Ovary (tissue), 9 donors: Measurements from ENCODE around the gene GPR61. TPM values are rescaled to one million over a fixed set of nuclear protein-coding genes. Genes with fewer than 3 reads are reported as not detected.

ENCODE experiments used
- DNase-seq, 5 donors: peaks; one replicate each; pipeline ENCODE4 v3.0.0-alpha.2; 2019 to 2020
- H3K27ac ChIP-seq, 2 donors: fragments of 200-600 bp; one replicate each; pipeline versions ENCODE4 v1.5.1 to v1.8.0; 2019 to 2022
- H3K27me3 ChIP-seq: fragments of 200-600 bp; one replicate; pipeline ENCODE4 v1.8.0; 2022
- H3K36me3 ChIP-seq: fragments of 200-600 bp; sonication (generic); one replicate; pipeline ENCODE4 v1.5.1; 2019
- H3K4me1 ChIP-seq: one replicate; pipeline ENCODE4 v1.8.1; 2013; ENCODE audit warnings: mild to moderate bottlenecking, moderate library complexity; ENCODE audit not compliant: insufficient read depth
- H3K4me3 ChIP-seq: fragments of 200-600 bp; sonication (generic); one replicate; pipeline ENCODE4 v1.5.1; 2017
- H3K9me3 ChIP-seq, 2 donors: fragments of 200-600 bp in 1 of 2; sonication (generic) in 1 of 2; one replicate each; pipeline versions ENCODE4 v1.5.1 to v1.8.1; 2013 to 2019; ENCODE audit warnings: mild to moderate bottlenecking in 1 of 2, moderate library complexity in 1 of 2
- EP300 ChIP-seq: sonication (generic); formaldehyde crosslinking; IDR thresholded peaks from one replicate; pipeline ENCODE4 v1.6.1; 2017; ENCODE audit warnings: antibody characterized with exemption
- POLR2A ChIP-seq: fragments of 450-650 bp; IDR thresholded peaks from one replicate; pipeline ENCODE4 v1.6.1; 2017; ENCODE audit warnings: antibody characterized with exemption, mild to moderate bottlenecking, moderate library complexity
- WGBS, 3 donors: extraction: QIAGEN DNeasy Blood & Tissue Kit in 1 of 3; methylation state at CpG; one replicate each; pipeline versions ENCODE4 v1.1.5 to v1.1.7; 2013 to 2017; 5-methylcytosine and 5-hydroxymethylcytosine counted together
- intact Hi-C, 4 donors: fragments of 100-400 bp; cut with DNase I; formaldehyde crosslinking; loops; one replicate each; pipeline versions ENCODE4 v1.11.0 to v1.15.1; 2022 to 2023
- polyA plus RNA-seq, 2 donors: library from polyadenylated mRNA; stranded (reverse); fragments of 200-250 nt in 1 of 2; fragments of 350-450 nt in 1 of 2; fragmentation: Illumina TruSeq in 1 of 2; extraction: RNeasy Lipid Tissue Mini Kit (QIAGEN cat#74804) in 1 of 2; gene quantifications; one replicate each; pipeline ENCODE4 v1.2.3, GENCODE V29; 2013 to 2014
- total RNA-seq, 7 donors: library from RNA; depleted of rRNA in 2 of 7; stranded (reverse); fragments of >200 nt in 2 of 7; fragmentation: NEBNext Ultra II Directional in 3 of 7; extraction: Animal tissue kit (Norgen Biotek cat#: 25700) in 3 of 7; gene quantifications; one replicate each; pipeline versions ENCODE4 v1.1.0 to v1.2.4, GENCODE V29; 2016 to 2023
- TF ChIP-seq, protein P1 (sequence below), 3 donors: fragments of 450-650 bp in 2 of 3; fragments of 200-600 bp in 1 of 3; IDR thresholded peaks; one replicate each; pipeline versions ENCODE4 v1.5.1 to v1.8.0; 2016 to 2022; ENCODE audit warnings: antibody characterized with exemption in 3 of 3, mild to moderate bottlenecking in 1 of 3
- donor health status: DM: no; HTN: no; CAD: no; lungs with moderate emphysema.
- donor health status: DM: no; HTN: no; CAD: no.
- donor health status: Bipolar disorder and iron deficiency.
- donor health status: DM: yes; HTN: yes; CAD: no.
- donor health status: DM: no; HTN: no; CAD: no.
- donor health status: DM: yes; HTN: yes; CAD: no.

The GPR61 gene
- total and polyA plus RNA-seq, 9 donors: 0.25 TPM; not detected in 8

DNA sequence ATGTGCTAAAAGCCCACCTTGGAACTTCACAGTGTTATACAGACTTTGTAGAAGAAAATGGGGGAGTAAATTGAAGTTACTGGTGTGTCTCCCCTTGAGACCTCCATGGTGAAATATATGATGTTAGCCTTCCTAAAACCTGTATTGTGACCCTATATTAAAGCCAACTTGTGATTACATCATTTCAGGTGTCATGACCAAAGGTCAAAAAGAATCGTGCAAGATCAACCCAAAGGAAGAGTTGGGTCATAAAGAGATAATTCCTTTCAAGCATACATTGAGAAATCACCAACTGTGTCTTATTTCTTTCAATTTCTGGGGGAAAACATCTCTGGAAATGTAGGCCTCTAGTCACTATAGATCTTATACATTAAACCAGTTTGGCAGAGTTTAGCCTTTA lies 45.1 kb downstream of the GPR61 start:
- H3K36me3 ChIP-seq: no peaks in the 10 kb centered on the region

DNA sequence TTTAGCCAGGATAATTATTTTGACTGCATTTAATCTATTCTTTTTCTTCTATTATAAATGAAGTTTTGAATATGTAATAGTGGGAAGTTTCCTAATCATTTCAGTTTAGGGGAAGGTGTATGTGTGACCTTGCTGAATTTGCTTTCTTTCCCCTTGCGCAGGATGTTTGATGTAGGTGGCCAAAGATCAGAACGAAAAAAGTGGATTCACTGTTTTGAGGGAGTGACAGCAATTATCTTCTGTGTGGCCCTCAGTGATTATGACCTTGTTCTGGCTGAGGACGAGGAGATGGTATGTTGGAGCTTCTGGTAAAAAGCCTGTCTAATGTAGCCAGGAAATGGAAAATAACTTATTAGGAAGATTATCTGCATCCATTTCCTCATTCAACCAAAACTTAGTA lies 46.4 kb downstream of the GPR61 start:
- H3K36me3 ChIP-seq: no peaks in the 10 kb centered on the region
- TF ChIP-seq EP300: no peak
- no peaks in the 10 kb centered on the region for H3K27me3 ChIP-seq
- intact Hi-C loops: no loop called here
- no peaks in the 10 kb centered on the region for H3K9me3 ChIP-seq
- DNase-seq: no peak
- H3K4me3 ChIP-seq: no peak overlapping the region
- no peaks in the 10 kb centered on the region for H3K4me1 ChIP-seq
- H3K27ac ChIP-seq: no peak overlapping the region
- WGBS, 3 donors: 89 to 93% (median 90%) methylated on average over 3 of the region's 3 CpGs

More for the DNA sequence above, 45.1 kb downstream of the GPR61 start:
- Histone ChIP-seq H3K9me3 (no peaks in the 10 kb centered on the region), H3K4me1 (no peaks in the 10 kb centered on the region), H3K4me3 (no peak overlapping the region), H3K27ac (no peak overlapping the region), H3K27me3 (no peaks in the 10 kb centered on the region)
- intact Hi-C loops: no loop called here
- DNase-seq: no peak
- TF ChIP-seq EP300 (no peak), POLR2A (no peak)
- TF ChIP-seq, protein P1, sequence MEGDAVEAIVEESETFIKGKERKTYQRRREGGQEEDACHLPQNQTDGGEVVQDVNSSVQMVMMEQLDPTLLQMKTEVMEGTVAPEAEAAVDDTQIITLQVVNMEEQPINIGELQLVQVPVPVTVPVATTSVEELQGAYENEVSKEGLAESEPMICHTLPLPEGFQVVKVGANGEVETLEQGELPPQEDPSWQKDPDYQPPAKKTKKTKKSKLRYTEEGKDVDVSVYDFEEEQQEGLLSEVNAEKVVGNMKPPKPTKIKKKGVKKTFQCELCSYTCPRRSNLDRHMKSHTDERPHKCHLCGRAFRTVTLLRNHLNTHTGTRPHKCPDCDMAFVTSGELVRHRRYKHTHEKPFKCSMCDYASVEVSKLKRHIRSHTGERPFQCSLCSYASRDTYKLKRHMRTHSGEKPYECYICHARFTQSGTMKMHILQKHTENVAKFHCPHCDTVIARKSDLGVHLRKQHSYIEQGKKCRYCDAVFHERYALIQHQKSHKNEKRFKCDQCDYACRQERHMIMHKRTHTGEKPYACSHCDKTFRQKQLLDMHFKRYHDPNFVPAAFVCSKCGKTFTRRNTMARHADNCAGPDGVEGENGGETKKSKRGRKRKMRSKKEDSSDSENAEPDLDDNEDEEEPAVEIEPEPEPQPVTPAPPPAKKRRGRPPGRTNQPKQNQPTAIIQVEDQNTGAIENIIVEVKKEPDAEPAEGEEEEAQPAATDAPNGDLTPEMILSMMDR (IDR thresholded peaks at IDR 0.05): no peak
- 84 to 96% (median 92%) methylated on average over 1 of the region's 1 CpG for WGBS, 3 donors

DNA sequence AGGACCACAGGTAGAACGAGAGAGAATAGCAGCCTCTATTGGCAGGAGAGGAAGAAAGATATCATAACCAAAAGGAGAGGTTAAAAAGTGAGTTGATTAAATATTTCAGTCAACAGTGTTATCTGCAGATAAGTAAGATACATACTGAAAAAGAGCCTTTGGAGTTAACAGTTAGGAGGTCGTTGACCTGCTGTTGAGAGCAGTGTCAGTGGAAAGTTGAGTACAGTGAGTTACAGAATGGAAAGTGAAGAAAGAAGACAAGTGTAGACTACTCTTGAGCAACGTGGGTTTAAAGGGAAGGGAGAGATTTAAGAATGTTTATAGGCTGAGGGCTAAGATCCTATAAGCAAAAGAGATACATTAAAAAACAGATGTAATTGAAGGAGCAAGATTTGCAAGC lies 49.5 kb downstream of the GPR61 start:
- intact Hi-C loops: no loop called here
- no peaks in the 10 kb centered on the region for H3K36me3 ChIP-seq
- no peaks in the 10 kb centered on the region for H3K9me3 ChIP-seq
- H3K27ac ChIP-seq: no peak overlapping the region
- no peak for DNase-seq
- WGBS, 3 donors: 89 to 91% (median 89%) methylated on average over 3 of the region's 3 CpGs
- H3K4me1 ChIP-seq: no peaks in the 10 kb centered on the region
- no peaks in the 10 kb centered on the region for H3K27me3 ChIP-seq
- TF ChIP-seq EP300 (no peak), POLR2A (no peak)
- TF ChIP-seq, protein P1 (IDR thresholded peaks at IDR 0.05): no peak
- no peak overlapping the region for H3K4me3 ChIP-seq

DNA sequence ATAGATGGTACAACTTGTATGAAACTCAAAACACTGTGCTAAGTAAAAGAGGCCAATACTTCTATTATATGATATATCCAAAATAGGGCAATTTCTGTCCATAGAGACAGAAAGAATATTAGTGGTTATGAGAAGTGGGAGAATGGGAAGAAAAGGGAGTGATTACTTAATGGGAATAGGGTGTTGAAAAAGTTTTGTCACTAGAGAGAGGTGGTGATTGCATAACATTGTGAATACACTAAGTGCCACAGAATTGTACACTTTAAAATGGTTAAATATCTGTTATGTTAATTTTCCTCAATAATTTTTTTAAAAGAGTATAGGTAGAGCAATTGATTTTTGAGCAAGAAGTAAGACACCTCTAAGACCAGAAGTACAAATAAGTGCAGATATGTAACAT lies 50.0 kb downstream of the GPR61 start:
- Histone ChIP-seq H3K27ac (no peak overlapping the region), H3K27me3 (no peaks in the 10 kb centered on the region), H3K36me3 (no peaks in the 10 kb centered on the region), H3K4me3 (no peak overlapping the region), H3K9me3 (no peaks in the 10 kb centered on the region), H3K4me1 (no peaks in the 10 kb centered on the region)
- TF ChIP-seq POLR2A (no peak), EP300 (no peak)
- TF ChIP-seq, protein P1 (IDR thresholded peaks at IDR 0.05): no peak
- intact Hi-C loops: no loop called here
- no peak for DNase-seq

DNA sequence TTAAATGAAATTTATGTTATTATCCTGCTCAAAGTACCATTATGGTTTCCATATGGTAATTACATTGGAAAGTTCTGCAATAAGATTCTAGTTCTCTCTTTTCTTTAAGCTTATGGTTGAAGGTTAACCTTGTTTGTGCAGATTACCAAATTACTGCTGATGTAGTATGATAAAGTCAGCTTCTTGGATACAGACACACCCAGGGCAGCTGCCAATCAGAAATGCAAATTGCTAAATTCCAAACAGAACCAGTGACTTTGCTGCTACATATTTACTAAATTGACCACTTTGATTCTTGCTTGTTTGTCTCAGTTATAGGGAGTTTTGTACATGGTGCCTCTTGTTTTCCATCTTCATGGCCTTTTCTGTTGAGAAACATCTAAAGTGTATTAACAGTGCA lies 53.2 kb downstream of the GPR61 start:
- Histone ChIP-seq H3K9me3 (no peaks in the 10 kb centered on the region), H3K27me3 (no peaks in the 10 kb centered on the region), H3K36me3 (no peaks in the 10 kb centered on the region), H3K27ac (no peak overlapping the region), H3K4me3 (no peak overlapping the region), H3K4me1 (no peaks in the 10 kb centered on the region)
- TF ChIP-seq POLR2A (no peak), EP300 (no peak)
- TF ChIP-seq, protein P1 (IDR thresholded peaks at IDR 0.05): no peak
- intact Hi-C loops: no loop called here
- DNase-seq: no peak
